ENCODE results near the gene MMP2. TPM values are rescaled to one million over a fixed set of nuclear protein-coding genes. Genes with fewer than 3 reads are reported as not detected.

MMP2 gene
- total RNA-seq, 1 experiment from 2014 or later, result 0.91 TPM

DNA sequence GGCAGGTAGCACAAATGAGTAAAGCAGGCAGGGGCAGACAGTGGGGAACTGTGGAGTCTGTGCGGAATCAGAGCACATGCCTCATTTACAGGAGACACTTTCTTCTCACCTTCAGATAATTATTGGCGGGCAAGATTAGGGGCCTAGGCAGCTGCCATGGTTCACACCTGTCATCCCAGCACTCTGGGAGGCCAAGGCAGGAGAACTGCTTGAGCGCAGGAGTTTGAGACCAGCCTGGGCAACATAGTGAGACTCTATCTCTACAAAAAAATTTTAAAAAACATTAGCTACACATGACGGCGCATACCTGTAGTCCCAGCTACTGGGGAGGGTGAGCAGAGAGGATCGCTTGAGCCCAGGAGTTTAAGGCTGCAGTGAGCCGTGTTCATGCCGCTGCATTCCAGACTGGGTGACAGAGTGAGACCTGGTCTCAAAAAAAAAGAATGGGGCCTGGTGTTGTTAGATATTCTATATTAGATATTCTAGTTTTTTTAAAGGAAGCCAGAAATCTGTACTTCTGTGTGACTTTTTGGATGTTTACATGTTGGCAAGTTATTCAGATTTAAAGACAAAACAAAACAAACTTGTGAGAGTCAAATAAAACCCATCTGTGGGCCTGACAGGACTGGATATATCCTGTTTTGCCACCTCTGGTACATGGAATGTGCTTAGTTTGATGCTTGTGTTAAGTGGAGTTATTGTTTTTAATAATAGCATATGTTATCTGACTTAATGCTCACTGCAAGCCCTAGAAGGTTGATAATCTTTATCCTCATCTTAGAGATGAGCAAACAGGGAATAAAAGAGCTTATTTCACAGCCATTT lies 24.9 kb downstream of the MMP2 start:
- Mint-ChIP-seq H3K4me1 (ENCODE audit: low read depth, unreplicated experiment) (no peaks in the 10 kb centered on the region), H3K27me3 (ENCODE audit: insufficient read depth, unreplicated experiment) (no peaks in the 10 kb centered on the region), H3K36me3 (ENCODE audit: insufficient read depth, unreplicated experiment) (peaks cover 4% of the 10 kb centered on the region), H3K4me3 (ENCODE audit: unreplicated experiment) (no peak overlapping the region), H3K27ac (ENCODE audit: unreplicated experiment) (no peak overlapping the region), H3K9me3 (ENCODE audit: unreplicated experiment) (no peaks in the 10 kb centered on the region)
- no peak for DNase-seq
- Histone ChIP-seq H3K4me1 (peaks cover 14% of the 10 kb centered on the region), H3K27me3 (replicated peaks; ENCODE audit: control insufficient read depth, insufficient read depth, low read length) (no peaks in the 10 kb centered on the region), H3K4me3 (ENCODE audit: low read depth, low read length) (no peak overlapping the region), H3K9me3 (no peaks in the 10 kb centered on the region), H3K36me3 (ENCODE audit: control insufficient read depth, insufficient read depth, low read length) (no peaks in the 10 kb centered on the region; the same call in 1 of the 2 replicates)
- ChIA-PET CTCF (no interaction called here), POLR2A (no interaction called here)
- no TSS peak for BruUV-seq (replicated peaks)
- intact Hi-C loops (cut with micrococcal nuclease; ENCODE audit: unreplicated experiment), result loop anchor here (10.0 kb wide), 1 partner anchor 1021 kb away; the partner anchor contains the start of gene BBS2
- no peak for TF ChIP-seq CTCF (IDR thresholded peaks at IDR 0.05; ENCODE audit: insufficient read depth in 1 of 2, low read depth in 1 of 2, low read length in 1 of 2, severe bottlenecking in 1 of 2, unreplicated experiment in 1 of 2)

- intact Hi-C loops (cut with micrococcal nuclease; ENCODE audit: unreplicated experiment), result loop anchor here (10.0 kb wide), 1 partner anchor 1019 kb away; the partner anchor contains the start of gene BBS2
- H3K27me3 Mint-ChIP-seq (ENCODE audit: insufficient read depth, unreplicated experiment), result no peaks in the 10 kb centered on the region
- Histone ChIP-seq H3K4me3 (ENCODE audit: low read depth, low read length) (no peak overlapping the region), H3K4me1 (peaks cover 13% of the 10 kb centered on the region), H3K9me3 (no peaks in the 10 kb centered on the region), H3K27me3 (replicated peaks; ENCODE audit: control insufficient read depth, insufficient read depth, low read length) (no peaks in the 10 kb centered on the region), H3K36me3 (ENCODE audit: control insufficient read depth, insufficient read depth, low read length) (no peaks in the 10 kb centered on the region; the same call in 1 of the 2 replicates)
- no peaks in the 10 kb centered on the region for H3K9me3 Mint-ChIP-seq (ENCODE audit: unreplicated experiment)
- no peak for DNase-seq
- peaks cover 12% of the 10 kb centered on the region for H3K4me1 Mint-ChIP-seq (ENCODE audit: low read depth, unreplicated experiment)
- no peak for TF ChIP-seq CTCF (IDR thresholded peaks at IDR 0.05; ENCODE audit: insufficient read depth in 1 of 2, low read depth in 1 of 2, low read length in 1 of 2, severe bottlenecking in 1 of 2, unreplicated experiment in 1 of 2)
- ChIA-PET POLR2A (no interaction called here), CTCF (interaction anchor here (0.5 kb wide), 1 partner anchor 1197 kb away, joined by 4 read pairs; no protein-coding TSS in a partner anchor)
- peaks cover 6% of the 10 kb centered on the region for H3K36me3 Mint-ChIP-seq (ENCODE audit: insufficient read depth, unreplicated experiment)
- H3K4me3 Mint-ChIP-seq (ENCODE audit: unreplicated experiment), result no peak overlapping the region
- no TSS peak for BruUV-seq (replicated peaks)
- H3K27ac Mint-ChIP-seq (ENCODE audit: unreplicated experiment), result no peak overlapping the region
Measured at GRCh38 chr16:55505333-55506015, 26.5 kb downstream of the MMP2 start.

- no peak overlapping the region for H3K27ac Mint-ChIP-seq (ENCODE audit: unreplicated experiment)
- H3K4me3 Mint-ChIP-seq (ENCODE audit: unreplicated experiment), result no peak overlapping the region
- no peaks in the 10 kb centered on the region for H3K27me3 Mint-ChIP-seq (ENCODE audit: insufficient read depth, unreplicated experiment)
- Histone ChIP-seq H3K9me3 (no peaks in the 10 kb centered on the region), H3K4me3 (ENCODE audit: low read depth, low read length) (no peak overlapping the region), H3K36me3 (ENCODE audit: control insufficient read depth, insufficient read depth, low read length) (no peaks in the 10 kb centered on the region; the same call in 1 of the 2 replicates), H3K27me3 (replicated peaks; ENCODE audit: control insufficient read depth, insufficient read depth, low read length) (no peaks in the 10 kb centered on the region), H3K4me1 (peaks cover 17% of the 10 kb centered on the region)
- H3K9me3 Mint-ChIP-seq (ENCODE audit: unreplicated experiment), result no peaks in the 10 kb centered on the region
- peaks cover 6% of the 10 kb centered on the region for H3K36me3 Mint-ChIP-seq (ENCODE audit: insufficient read depth, unreplicated experiment)
- no TSS peak for BruUV-seq (replicated peaks)
- POLR2A ChIA-PET, result no interaction called here
- DNase-seq, result no peak
- intact Hi-C loops (cut with micrococcal nuclease; ENCODE audit: unreplicated experiment), result loop anchor here (10.0 kb wide), 1 partner anchor 1019 kb away; the partner anchor contains the start of gene BBS2
- peaks cover 15% of the 10 kb centered on the region for H3K4me1 Mint-ChIP-seq (ENCODE audit: low read depth, unreplicated experiment)
- TF ChIP-seq CTCF (IDR thresholded peaks at IDR 0.05; ENCODE audit: insufficient read depth in 1 of 2, low read depth in 1 of 2, low read length in 1 of 2, severe bottlenecking in 1 of 2, unreplicated experiment in 1 of 2), result no peak
- CTCF ChIA-PET, result no interaction called here
Measured at GRCh38 chr16:55506083-55506482, 27.1 kb downstream of the MMP2 start.
